OCI-LY1 (cell line): ENCODE measurements around the gene CD248.
"Not testable (repeated sequence)": the region's sequence is repeated elsewhere in the genome, so short reads cannot be mapped to it uniquely, and the experiment has no call there.

ENCODE experiments used
- H2AFZ ChIP-seq: fragments of 200-600 bp; sonication (generic), shearing (Covaris generic); 2 replicates; pipeline ENCODE4 v1.6.0; 2014; ENCODE audit warnings: antibody characterized with exemption, mild to moderate bottlenecking, low read length
- H3F3A ChIP-seq: fragments of 200-600 bp; sonication (generic), shearing (Covaris generic); 2 replicates; pipeline ENCODE4 v1.6.0; 2014; ENCODE audit warnings: mild to moderate bottlenecking, antibody characterized with exemption, low read length, moderate library complexity; ENCODE audit not compliant: insufficient read depth
- H3K27ac ChIP-seq: fragments of 200-600 bp; sonication (generic); 2 replicates; pipeline ENCODE4 v1.5.1; 2014; ENCODE audit warnings: low read length, mixed run types, mild to moderate bottlenecking, low read depth; ENCODE audit not compliant: poor library complexity, severe bottlenecking
- H3K27me3 ChIP-seq: fragments of 200-600 bp; sonication (generic); 2 replicates; pipeline ENCODE4 v1.6.0; 2014; ENCODE audit warnings: antibody characterized with exemption, mild to moderate bottlenecking, low read length, moderate library complexity; ENCODE audit not compliant: insufficient read depth
- H3K36me3 ChIP-seq: fragments of 200-600 bp; sonication (generic); 2 replicates; pipeline ENCODE4 v1.6.1; 2014; ENCODE audit warnings: mild to moderate bottlenecking, antibody characterized with exemption, low read length, moderate library complexity, mixed read lengths; ENCODE audit not compliant: insufficient read depth
- H3K4me1 ChIP-seq: fragments of 200-600 bp; sonication (generic); 2 replicates; pipeline ENCODE4 v1.5.1; 2014; ENCODE audit warnings: mild to moderate bottlenecking, low read length, moderate library complexity; ENCODE audit not compliant: insufficient read depth, severe bottlenecking
- H3K4me2 ChIP-seq: fragments of 200-600 bp; sonication (generic), shearing (Covaris generic); 2 replicates; pipeline ENCODE4 v1.6.1; 2014; ENCODE audit warnings: low read length
- H3K4me3 ChIP-seq: fragments of 200-600 bp; sonication (generic); 2 replicates; pipeline ENCODE4 v1.5.1; 2014; ENCODE audit warnings: low read length, low read depth, mild to moderate bottlenecking, mixed read lengths; ENCODE audit not compliant: poor library complexity, severe bottlenecking
- H3K79me2 ChIP-seq: fragments of 200-600 bp; shearing (Covaris generic); 2 replicates; pipeline ENCODE4 v1.6.1; 2016; ENCODE audit warnings: mixed run types, low read length, mixed read lengths; ENCODE audit not compliant: insufficient read depth
- H3K9ac ChIP-seq: fragments of 200-600 bp; sonication (generic), shearing (Covaris generic); 2 replicates; pipeline ENCODE4 v1.6.1; 2014; ENCODE audit warnings: mild to moderate bottlenecking, low read length, mixed read lengths
- H3K9me2 ChIP-seq: fragments of 200-600 bp; sonication (generic), shearing (Covaris generic); 2 replicates; pipeline ENCODE4 v1.6.1; 2014; ENCODE audit warnings: low read depth, mild to moderate bottlenecking, low read length, mixed read lengths
- H3K9me3 ChIP-seq: fragments of 200-600 bp; shearing (Covaris generic); 2 replicates; pipeline ENCODE4 v1.6.1; 2014; ENCODE audit warnings: low read length, mixed read lengths
- H4K20me1 ChIP-seq: fragments of 200-600 bp; sonication (generic), shearing (Covaris generic); 2 replicates; pipeline ENCODE4 v1.6.0; 2016; ENCODE audit warnings: mild to moderate bottlenecking, low read length; ENCODE audit not compliant: insufficient read depth
- EZH2 ChIP-seq: fragments of 200-600 bp; sonication (generic), shearing (Covaris generic); IDR thresholded peaks from 2 replicates; pipeline ENCODE4 v1.8.0; 2017; ENCODE audit warnings: borderline replicate concordance, mixed run types, mild to moderate bottlenecking, antibody characterized with exemption, low read length, moderate library complexity, mixed read lengths
- TF ChIP-seq, protein P1 (sequence below): fragments of 200-600 bp; sonication (generic), shearing (Covaris generic); IDR thresholded peaks from 2 replicates; pipeline ENCODE4 v1.5.1; 2017; ENCODE audit warnings: mild to moderate bottlenecking, antibody characterized with exemption, low read length, moderate library complexity, mixed read lengths

CD248 gene

GRCh38 chr11:66311965-66312548 is 4.8 kb downstream of the CD248 start:
- Histone ChIP-seq H3F3A (no peaks in the 10 kb centered on the region), H3K4me1 (peaks cover 20% of the 10 kb centered on the region), H2AFZ (peak overlapping the region; percentile 76; the same call in 1 of the 2 replicates), H3K9me2 (no peaks in the 10 kb centered on the region), H3K27ac (peak overlapping the region; percentile 71), H3K4me3 (peak overlapping the region; percentile 70), H4K20me1 (no peaks in the 10 kb centered on the region), H3K9ac (peak overlapping the region; percentile 71), H3K4me2 (peak overlapping the region; percentile 97), H3K36me3 (no peaks in the 10 kb centered on the region), H3K27me3 (no peaks in the 10 kb centered on the region), H3K79me2 (no peaks in the 10 kb centered on the region), H3K9me3 (no peaks in the 10 kb centered on the region)
- TF ChIP-seq, protein P1, sequence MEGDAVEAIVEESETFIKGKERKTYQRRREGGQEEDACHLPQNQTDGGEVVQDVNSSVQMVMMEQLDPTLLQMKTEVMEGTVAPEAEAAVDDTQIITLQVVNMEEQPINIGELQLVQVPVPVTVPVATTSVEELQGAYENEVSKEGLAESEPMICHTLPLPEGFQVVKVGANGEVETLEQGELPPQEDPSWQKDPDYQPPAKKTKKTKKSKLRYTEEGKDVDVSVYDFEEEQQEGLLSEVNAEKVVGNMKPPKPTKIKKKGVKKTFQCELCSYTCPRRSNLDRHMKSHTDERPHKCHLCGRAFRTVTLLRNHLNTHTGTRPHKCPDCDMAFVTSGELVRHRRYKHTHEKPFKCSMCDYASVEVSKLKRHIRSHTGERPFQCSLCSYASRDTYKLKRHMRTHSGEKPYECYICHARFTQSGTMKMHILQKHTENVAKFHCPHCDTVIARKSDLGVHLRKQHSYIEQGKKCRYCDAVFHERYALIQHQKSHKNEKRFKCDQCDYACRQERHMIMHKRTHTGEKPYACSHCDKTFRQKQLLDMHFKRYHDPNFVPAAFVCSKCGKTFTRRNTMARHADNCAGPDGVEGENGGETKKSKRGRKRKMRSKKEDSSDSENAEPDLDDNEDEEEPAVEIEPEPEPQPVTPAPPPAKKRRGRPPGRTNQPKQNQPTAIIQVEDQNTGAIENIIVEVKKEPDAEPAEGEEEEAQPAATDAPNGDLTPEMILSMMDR: peak; percentile 97; the same call in 1 of the 2 replicates
- TF ChIP-seq EZH2: no peak

- Histone ChIP-seq H2AFZ (peak overlapping the region; percentile 76; the same call in 1 of the 2 replicates), H3K4me2 (peak overlapping the region; percentile 97), H3K27me3 (no peaks in the 10 kb centered on the region), H3K4me3 (peak overlapping the region; percentile 70), H3K9me3 (no peaks in the 10 kb centered on the region), H3F3A (no peaks in the 10 kb centered on the region), H3K4me1 (peaks cover 15% of the 10 kb centered on the region), H3K27ac (peak overlapping the region; percentile 71), H3K79me2 (no peaks in the 10 kb centered on the region), H3K36me3 (no peaks in the 10 kb centered on the region), H3K9me2 (no peaks in the 10 kb centered on the region), H3K9ac (peak overlapping the region; percentile 71), H4K20me1 (no peaks in the 10 kb centered on the region)
- TF ChIP-seq, protein P1: no peak; the same call in 1 of the 2 replicates
- TF ChIP-seq EZH2: no peak
These were observed 5.3 kb downstream of the CD248 start for GRCh38 chr11:66311470-66311964.

DNA sequence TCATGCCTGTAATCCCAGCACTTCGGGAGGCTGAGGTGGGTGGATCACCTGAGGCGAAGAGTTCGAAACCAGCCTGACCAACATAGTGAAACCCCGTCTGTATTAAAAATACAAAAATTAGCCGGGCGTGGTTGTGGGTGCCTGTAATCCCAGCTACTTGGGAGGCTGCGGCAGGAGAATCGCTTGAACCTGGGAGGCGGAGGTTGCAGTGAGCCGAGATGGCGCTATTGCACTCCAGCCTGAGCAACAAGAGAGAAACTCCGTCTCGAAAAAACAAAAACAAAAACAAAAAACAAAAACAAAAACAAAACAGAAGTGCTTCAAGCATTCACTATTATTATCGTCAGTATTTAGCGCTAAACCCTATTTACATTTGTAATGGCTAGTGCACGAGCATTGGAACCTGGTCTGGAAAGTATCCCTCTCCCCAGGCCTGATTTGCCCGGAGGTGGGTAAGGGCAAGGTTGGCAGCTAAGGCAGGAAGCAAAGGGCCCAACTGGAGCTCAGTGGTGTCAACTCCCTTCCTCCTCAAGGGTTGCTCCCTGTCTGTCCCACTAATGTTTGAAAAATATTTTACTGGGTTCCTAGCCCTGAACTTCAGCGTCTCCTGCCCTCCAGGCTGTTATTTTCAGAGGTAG is 5.9 kb downstream of the CD248 start:
- H3K79me2 ChIP-seq, H3K27me3 ChIP-seq, H3F3A ChIP-seq, H3K4me3 ChIP-seq, H2AFZ ChIP-seq, H3K9ac ChIP-seq, H3K4me1 ChIP-seq, H3K4me2 ChIP-seq, H3K9me3 ChIP-seq, H4K20me1 ChIP-seq, H3K27ac ChIP-seq, H3K9me2 ChIP-seq, H3K36me3 ChIP-seq: not testable (repeated sequence)
